DND-41 (cell line): ENCODE results near the gene TMEM30B.
A peak's percentile ranks its signal among the peaks of the same experiment; 100 is the strongest.

Experiments
- ATAC-seq: fragments of 200-7000 bp; cut with Tn5 transposase; 3 replicates; pipeline ENCODE4 v1.9.1; 2021; ENCODE audit warnings: low read depth; ENCODE audit not compliant: insufficient read depth
- DNase-seq: peaks from one replicate; pipeline ENCODE4 v3.0.0-alpha.2; 2020
- H2AFZ ChIP-seq: 2 replicates; pipeline ENCODE4 v1.6.0; 2012; ENCODE audit warnings: low read depth, low read length
- H3K27ac ChIP-seq: 2 replicates; pipeline ENCODE4 v1.5.1; 2012; ENCODE audit warnings: low read length, inconsistent platforms
- H3K27me3 ChIP-seq: fragments of 200-600 bp; sonication (generic); 2 replicates; pipeline ENCODE4 v1.6.0; 2012; ENCODE audit warnings: low read length, mild to moderate bottlenecking, inconsistent platforms; ENCODE audit not compliant: insufficient read depth, poor library complexity
- H3K36me3 ChIP-seq: 2 replicates; pipeline ENCODE4 v1.5.1; 2012; ENCODE audit warnings: low read length, inconsistent platforms; ENCODE audit not compliant: insufficient read depth
- H3K4me1 ChIP-seq: 2 replicates; pipeline ENCODE4 v1.5.1; 2012; ENCODE audit warnings: mild to moderate bottlenecking, low read length; ENCODE audit not compliant: insufficient read depth
- H3K4me2 ChIP-seq: 2 replicates; pipeline ENCODE4 v1.6.0; 2012; ENCODE audit warnings: mild to moderate bottlenecking, moderate library complexity, low read length, inconsistent platforms; ENCODE audit not compliant: insufficient read depth
- H3K4me3 ChIP-seq, 2 experiments: fragments of 200-600 bp in 1 of 2; shearing (Covaris generic) in 1 of 2; 2 replicates each; pipeline ENCODE4 v1.5.1; 2012 to 2016; ENCODE audit warnings: inconsistent platforms in 2 of 2, low read length in 2 of 2, mild to moderate bottlenecking in 2 of 2, low read depth in 1 of 2, moderate library complexity in 1 of 2
- H3K79me2 ChIP-seq: 2 replicates; pipeline ENCODE4 v1.6.0; 2012; ENCODE audit warnings: low read length, inconsistent platforms; ENCODE audit not compliant: insufficient read depth
- H3K9ac ChIP-seq: 2 replicates; pipeline ENCODE4 v1.6.0; 2012; ENCODE audit warnings: low read depth, mild to moderate bottlenecking, inconsistent platforms, low read length, moderate library complexity
- H3K9me3 ChIP-seq: 2 replicates; pipeline ENCODE4 v1.5.1; 2012; ENCODE audit warnings: low read length, moderate library complexity, mild to moderate bottlenecking, inconsistent platforms; ENCODE audit not compliant: insufficient read depth, severe bottlenecking
- H4K20me1 ChIP-seq: 2 replicates; pipeline ENCODE4 v1.6.0; 2012; ENCODE audit warnings: low read length; ENCODE audit not compliant: insufficient read depth
- EZH2 ChIP-seq: IDR thresholded peaks from 3 replicates; pipeline ENCODE4 v1.6.1; 2012; ENCODE audit warnings: borderline replicate concordance, low read depth, mild to moderate bottlenecking, moderate library complexity, low read length, inconsistent platforms; ENCODE audit not compliant: severe bottlenecking
- TF ChIP-seq, protein P1 (sequence below): IDR thresholded peaks from 2 replicates; pipeline ENCODE4 v1.5.1; 2012; ENCODE audit warnings: borderline replicate concordance, low read length, moderate library complexity, mild to moderate bottlenecking; ENCODE audit not compliant: poor library complexity, severe bottlenecking; ENCODE audit errors: extremely low read depth

TMEM30B gene, protein sequence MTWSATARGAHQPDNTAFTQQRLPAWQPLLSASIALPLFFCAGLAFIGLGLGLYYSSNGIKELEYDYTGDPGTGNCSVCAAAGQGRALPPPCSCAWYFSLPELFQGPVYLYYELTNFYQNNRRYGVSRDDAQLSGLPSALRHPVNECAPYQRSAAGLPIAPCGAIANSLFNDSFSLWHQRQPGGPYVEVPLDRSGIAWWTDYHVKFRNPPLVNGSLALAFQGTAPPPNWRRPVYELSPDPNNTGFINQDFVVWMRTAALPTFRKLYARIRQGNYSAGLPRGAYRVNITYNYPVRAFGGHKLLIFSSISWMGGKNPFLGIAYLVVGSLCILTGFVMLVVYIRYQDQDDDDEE

GRCh38 chr14:61281186-61281947 is at the start of gene TMEM30B:
TMEM30B (minus strand) TSS chr14:61281338; CDS start chr14:61281147, 191 bp downstream.
- Histone ChIP-seq H3K27me3 (no peaks in the 10 kb centered on the region), H3K4me2 (no peak within 1 kb of the TSS), H3K4me1 (peaks cover 33% of the 10 kb centered on the region), H3K9ac (no peak within 1 kb of the TSS), H3K79me2 (no peaks in the 10 kb centered on the region), H3K36me3 (no peaks in the 10 kb centered on the region), H3K27ac (no peak within 1 kb of the TSS), H3K4me3 (no peak within 1 kb of the TSS), H4K20me1 (no peaks in the 10 kb centered on the region), H2AFZ (no peak within 1 kb of the TSS), H3K9me3 (no peaks in the 10 kb centered on the region)
- no peak for TF ChIP-seq EZH2
- TF ChIP-seq, protein P1, sequence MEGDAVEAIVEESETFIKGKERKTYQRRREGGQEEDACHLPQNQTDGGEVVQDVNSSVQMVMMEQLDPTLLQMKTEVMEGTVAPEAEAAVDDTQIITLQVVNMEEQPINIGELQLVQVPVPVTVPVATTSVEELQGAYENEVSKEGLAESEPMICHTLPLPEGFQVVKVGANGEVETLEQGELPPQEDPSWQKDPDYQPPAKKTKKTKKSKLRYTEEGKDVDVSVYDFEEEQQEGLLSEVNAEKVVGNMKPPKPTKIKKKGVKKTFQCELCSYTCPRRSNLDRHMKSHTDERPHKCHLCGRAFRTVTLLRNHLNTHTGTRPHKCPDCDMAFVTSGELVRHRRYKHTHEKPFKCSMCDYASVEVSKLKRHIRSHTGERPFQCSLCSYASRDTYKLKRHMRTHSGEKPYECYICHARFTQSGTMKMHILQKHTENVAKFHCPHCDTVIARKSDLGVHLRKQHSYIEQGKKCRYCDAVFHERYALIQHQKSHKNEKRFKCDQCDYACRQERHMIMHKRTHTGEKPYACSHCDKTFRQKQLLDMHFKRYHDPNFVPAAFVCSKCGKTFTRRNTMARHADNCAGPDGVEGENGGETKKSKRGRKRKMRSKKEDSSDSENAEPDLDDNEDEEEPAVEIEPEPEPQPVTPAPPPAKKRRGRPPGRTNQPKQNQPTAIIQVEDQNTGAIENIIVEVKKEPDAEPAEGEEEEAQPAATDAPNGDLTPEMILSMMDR, result no peak
- no peak for ATAC-seq
- DNase-seq, result no peak

- H3K4me1 ChIP-seq, result peaks cover 90% of the 10 kb centered on the region
These were observed 49.4 kb upstream of the TMEM30B start for GRCh38 chr14:61330511-61330910.

GRCh38 chr14:61329478-61330051 is 48.4 kb upstream of the TMEM30B start:
- H3K36me3 ChIP-seq, result peaks cover 44% of the 10 kb centered on the region
- H2AFZ ChIP-seq, result no peak overlapping the region
- peak overlapping the region; percentile 45; the same call in 1 of the 2 replicates for H3K4me2 ChIP-seq
- H3K9me3 ChIP-seq, result no peaks in the 10 kb centered on the region
- H3K9ac ChIP-seq, result no peak overlapping the region
- peaks cover 90% of the 10 kb centered on the region for H3K4me1 ChIP-seq
- no peak for DNase-seq
- no peak for TF ChIP-seq EZH2
- TF ChIP-seq, protein P1, result no peak
- no peak for ATAC-seq
- peaks cover 15% of the 10 kb centered on the region; the same call in 1 of the 2 replicates for H4K20me1 ChIP-seq
- H3K27ac ChIP-seq, result peak overlapping the region; percentile 45
- H3K27me3 ChIP-seq, result no peaks in the 10 kb centered on the region
- 0 out of 4 replicates have a peak overlapping the region, but pooled peaks of 1 of the 2 experiments have one; percentile 16 for H3K4me3 ChIP-seq
- H3K79me2 ChIP-seq, result peaks cover 98% of the 10 kb centered on the region

More at GRCh38 chr14:61330511-61330910, 49.4 kb upstream of the TMEM30B start:
- Histone ChIP-seq H3K36me3 (peaks cover 37% of the 10 kb centered on the region), H2AFZ (no peak overlapping the region), H3K4me2 (peak overlapping the region; percentile 45), H3K9me3 (no peaks in the 10 kb centered on the region), H3K4me3 (no peak overlapping the region), H4K20me1 (peaks cover 15% of the 10 kb centered on the region; the same call in 1 of the 2 replicates), H3K9ac (no peak overlapping the region), H3K27me3 (no peaks in the 10 kb centered on the region), H3K27ac (peak overlapping the region; percentile 12), H3K79me2 (peaks cover 98% of the 10 kb centered on the region)
- DNase-seq (no peak), ATAC-seq (peak; percentile 50)
- TF ChIP-seq, protein P1, result no peak
- TF ChIP-seq EZH2, result no peak
